C4-2B (cell line): Measurements from ENCODE around the gene PRKACG.

Experiments
- H3K27ac ChIP-seq: fragments of 450-650 bp; 2 replicates; pipeline ENCODE4 v1.5.1; 2017
- CTCF ChIP-seq: fragments of 450-650 bp; conservative IDR thresholded peaks from 2 replicates; pipeline ENCODE4 v1.5.1; 2017; ENCODE audit warnings: mild to moderate bottlenecking
- ZFX ChIP-seq: fragments of 450-650 bp; IDR thresholded peaks from 2 replicates; pipeline ENCODE4 v1.6.1; 2017

The PRKACG gene

GRCh38 chr9:68979538-68980314 is 34.2 kb downstream of the PRKACG start:
- H3K27ac ChIP-seq = no peak overlapping the region
- TF ChIP-seq CTCF (no peak), ZFX (no peak)

GRCh38 chr9:68978501-68978900 is 35.4 kb downstream of the PRKACG start:
- H3K27ac ChIP-seq = no peak overlapping the region
- TF ChIP-seq CTCF (no peak), ZFX (no peak)

DNA sequence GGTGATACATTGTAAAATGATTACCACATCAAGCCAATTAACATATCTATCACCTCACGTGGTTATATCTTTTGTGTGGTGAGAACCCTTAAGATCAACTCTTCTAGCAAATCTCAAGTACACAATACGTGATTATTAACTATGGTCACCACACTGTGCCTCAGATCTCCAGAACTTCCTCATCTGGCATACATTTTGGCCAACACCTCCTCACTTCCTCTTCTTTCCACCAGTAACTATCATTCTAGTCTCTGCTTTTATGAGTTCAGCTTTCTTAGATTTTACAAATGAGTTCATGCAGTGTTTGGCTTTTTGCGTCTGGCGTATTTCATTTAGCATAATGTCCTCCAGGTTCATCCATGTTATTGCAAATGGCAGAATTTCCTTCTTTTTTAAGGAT is 35.8 kb downstream of the PRKACG start:
- TF ChIP-seq CTCF = no peak
- no peak for TF ChIP-seq ZFX
- H3K27ac ChIP-seq = no peak overlapping the region

GRCh38 chr9:68975365-68976043 is 38.4 kb downstream of the PRKACG start:
- TF ChIP-seq CTCF = no peak
- TF ChIP-seq ZFX = no peak
- no peak overlapping the region for H3K27ac ChIP-seq

GRCh38 chr9:68974901-68975300 is 39.0 kb downstream of the PRKACG start:
- no peak overlapping the region for H3K27ac ChIP-seq
- TF ChIP-seq CTCF = no peak
- no peak for TF ChIP-seq ZFX

- TF ChIP-seq CTCF (no peak), ZFX (no peak)
- H3K27ac ChIP-seq = no peak overlapping the region
These were observed 39.5 kb downstream of the PRKACG start for GRCh38 chr9:68974431-68974830.

DNA sequence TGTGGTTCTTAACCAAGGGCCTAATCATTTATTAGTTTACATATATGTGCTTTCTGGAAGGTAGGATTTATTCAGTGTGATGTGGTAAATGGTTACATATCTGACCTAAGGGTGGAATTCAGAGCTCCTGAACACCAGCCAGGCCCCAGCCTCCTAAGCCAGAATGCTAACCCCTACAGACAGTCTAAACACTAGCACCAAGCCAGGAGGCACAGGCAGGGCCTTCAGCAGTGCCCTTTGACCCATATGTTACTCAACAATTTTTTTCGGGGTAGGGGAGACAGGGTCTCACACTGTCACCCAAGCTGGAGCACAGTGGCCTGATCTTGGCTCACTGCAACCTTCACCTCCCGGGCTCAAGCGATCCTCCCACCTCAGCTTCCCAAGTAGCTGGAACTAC is 40.3 kb downstream of the PRKACG start:
- no peak for TF ChIP-seq CTCF
- TF ChIP-seq ZFX = no peak
- H3K27ac ChIP-seq = no peak overlapping the region
